WTC11 (cell line): ENCODE data around the gene PAK1. TPM values are rescaled to one million over a fixed set of nuclear protein-coding genes. Genes with fewer than 3 reads are reported as not detected.

Experiments used
- ATAC-seq: fragments of 200-7000 bp; cut with Tn5 transposase; 2 replicates; pipeline ENCODE4 v1.10.0; 2021; ENCODE audit warnings: mild to moderate bottlenecking, moderate library complexity
- CTCF ChIA-PET: fragments of 300-600 bp; sonication (Branson Sonifier 250); formaldehyde crosslinking; loops from one replicate; lab custom pipeline; 2021; ENCODE audit warnings: antibody characterized with exemption; lab: Charles Lee
- POLR2A ChIA-PET: fragments of 350-600 bp; sonication (Branson Sonifier 250); formaldehyde crosslinking; loops from one replicate; lab custom pipeline; 2021; ENCODE audit warnings: antibody characterized with exemption; lab: Charles Lee
- DNase-seq: peaks from one replicate; pipeline ENCODE4 v3.0.0; 2021; ENCODE audit warnings: low spot score
- H3K27ac Mint-ChIP-seq: 2 replicates; pipeline ENCODE4 v1.8.0; 2021; ENCODE audit warnings: mixed read lengths
- H3K27me3 Mint-ChIP-seq: 2 replicates; pipeline ENCODE4 v1.8.0; 2021; ENCODE audit warnings: low read depth, mild to moderate bottlenecking, moderate library complexity, mixed read lengths
- H3K36me3 Mint-ChIP-seq: 2 replicates; pipeline ENCODE4 v1.8.0; 2021; ENCODE audit warnings: mixed read lengths
- H3K4me1 Mint-ChIP-seq: 2 replicates; pipeline ENCODE4 v1.8.0; 2022; ENCODE audit warnings: mixed read lengths
- H3K4me3 Mint-ChIP-seq: 2 replicates; pipeline ENCODE4 v1.8.0; 2021; ENCODE audit warnings: mild to moderate bottlenecking, moderate library complexity, mixed read lengths
- H3K9me3 Mint-ChIP-seq: 2 replicates; pipeline ENCODE4 v1.8.0; 2021; ENCODE audit warnings: mixed read lengths
- CBFB ChIP-seq: sonication (generic); formaldehyde crosslinking; IDR thresholded peaks from 2 replicates; pipeline ENCODE4 v1.8.1; 2022; ENCODE audit warnings: mild to moderate bottlenecking, low read depth, missing genetic modification reagents
- FOXK1 ChIP-seq: sonication (generic); formaldehyde crosslinking; IDR thresholded peaks from 2 replicates; pipeline ENCODE4 v1.8.0; 2022; ENCODE audit warnings: mild to moderate bottlenecking, moderate library complexity, missing genetic modification reagents
- GRHL2 ChIP-seq: fragments of 250-450 bp; sonication (Bioruptor Pico); IDR thresholded peaks from 2 replicates; pipeline ENCODE4 v1.8.0; 2022; ENCODE audit warnings: mild to moderate bottlenecking, moderate library complexity; ENCODE audit not compliant: insufficient replicate concordance, severe bottlenecking
- GTF2I ChIP-seq: fragments of 250-450 bp; sonication (Bioruptor Pico); conservative IDR thresholded peaks from 2 replicates; pipeline ENCODE4 v1.4.0; 2021; ENCODE audit warnings: mild to moderate bottlenecking
- JAZF1 ChIP-seq: fragments of 250-450 bp; sonication (Bioruptor Pico); IDR thresholded peaks from 2 replicates; pipeline ENCODE4 v1.9.0; 2021; ENCODE audit warnings: moderate library complexity, mild to moderate bottlenecking, inconsistent platforms
- NFATC4 ChIP-seq: fragments of 250-450 bp; sonication (Bioruptor Pico); IDR thresholded peaks from 2 replicates; pipeline ENCODE4 v1.9.0; 2021; ENCODE audit warnings: mild to moderate bottlenecking
- NFYB ChIP-seq: sonication (generic); formaldehyde crosslinking; conservative IDR thresholded peaks from 2 replicates; pipeline ENCODE4 v1.8.0; 2022; ENCODE audit warnings: low read depth, missing genetic modification reagents
- SMAD3 ChIP-seq: sonication (generic); formaldehyde crosslinking; IDR thresholded peaks from 2 replicates; pipeline ENCODE4 v1.8.0; 2022; ENCODE audit warnings: missing genetic modification reagents, mild to moderate bottlenecking, borderline replicate concordance
- TCF7 ChIP-seq: sonication (generic); formaldehyde crosslinking; IDR thresholded peaks from 2 replicates; pipeline ENCODE4 v1.8.0; 2022; ENCODE audit warnings: mild to moderate bottlenecking, low read depth, missing genetic modification reagents, moderate library complexity
- ZNF671 ChIP-seq: fragments of 250-450 bp; sonication (Bioruptor Pico); IDR thresholded peaks from 2 replicates; pipeline ENCODE4 v1.8.0; 2021; ENCODE audit warnings: mild to moderate bottlenecking
- total RNA-seq: library from RNA; stranded (reverse); gene quantifications from 3 replicates; pipeline ENCODE4 v1.2.3, GENCODE V29; 2021
- TF ChIP-seq, protein P1 (sequence below): fragments of 250-450 bp; sonication (Bioruptor Pico); IDR thresholded peaks from 2 replicates; pipeline ENCODE4 v1.9.0; 2021; ENCODE audit warnings: mild to moderate bottlenecking
- TF ChIP-seq, protein P2 (sequence below): sonication (generic); formaldehyde crosslinking; IDR thresholded peaks from 2 replicates; pipeline ENCODE4 v1.8.0; 2022; ENCODE audit warnings: missing genetic modification reagents
- TF ChIP-seq, protein P3 (sequence below): fragments of 250-450 bp; sonication (Bioruptor Pico); conservative IDR thresholded peaks from 2 replicates; pipeline ENCODE4 v1.9.0; 2021; ENCODE audit warnings: mild to moderate bottlenecking
- TF ChIP-seq, protein P4 (sequence below): sonication (generic); formaldehyde crosslinking; IDR thresholded peaks from 2 replicates; pipeline ENCODE4 v1.8.1; 2023; ENCODE audit warnings: mild to moderate bottlenecking, moderate library complexity, missing genetic modification reagents
- TF ChIP-seq, protein P5 (sequence below): fragments of 250-450 bp; sonication (Bioruptor Pico); IDR thresholded peaks from 2 replicates; pipeline ENCODE4 v1.9.0; 2021; ENCODE audit warnings: mild to moderate bottlenecking, borderline replicate concordance

Gene PAK1
- total RNA-seq, 1 experiment from 2014 or later = 160 TPM

DNA sequence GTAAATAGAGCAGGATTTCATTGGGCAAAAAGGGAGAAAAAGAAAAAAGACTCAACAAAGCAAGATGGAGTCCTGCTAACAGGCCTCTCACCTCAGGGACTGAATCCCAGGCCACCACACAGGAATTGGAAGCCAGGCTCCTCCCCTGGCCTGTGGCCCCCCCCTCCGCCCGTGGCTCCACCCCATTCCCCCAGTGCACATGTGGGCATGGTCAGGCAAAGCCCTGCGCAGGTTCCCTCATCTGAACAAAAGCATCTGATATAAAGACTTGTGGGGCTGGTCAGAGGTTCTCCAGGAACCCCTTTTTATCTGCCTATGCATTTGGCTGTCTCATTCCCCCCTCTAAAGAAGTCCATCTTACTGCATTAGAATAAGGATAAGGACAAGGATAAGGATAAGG, 46.0 kb upstream of the PAK1 start:
- peaks cover 44% of the 10 kb centered on the region for H3K4me1 Mint-ChIP-seq
- POLR2A ChIA-PET = no interaction called here
- ATAC-seq (peak; percentile 82), DNase-seq (peak; percentile 19)
- TF ChIP-seq, protein P1, sequence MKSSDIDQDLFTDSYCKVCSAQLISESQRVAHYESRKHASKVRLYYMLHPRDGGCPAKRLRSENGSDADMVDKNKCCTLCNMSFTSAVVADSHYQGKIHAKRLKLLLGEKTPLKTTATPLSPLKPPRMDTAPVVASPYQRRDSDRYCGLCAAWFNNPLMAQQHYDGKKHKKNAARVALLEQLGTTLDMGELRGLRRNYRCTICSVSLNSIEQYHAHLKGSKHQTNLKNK (CRISPR knock-in tag) = no peak
- TF ChIP-seq, protein P2, sequence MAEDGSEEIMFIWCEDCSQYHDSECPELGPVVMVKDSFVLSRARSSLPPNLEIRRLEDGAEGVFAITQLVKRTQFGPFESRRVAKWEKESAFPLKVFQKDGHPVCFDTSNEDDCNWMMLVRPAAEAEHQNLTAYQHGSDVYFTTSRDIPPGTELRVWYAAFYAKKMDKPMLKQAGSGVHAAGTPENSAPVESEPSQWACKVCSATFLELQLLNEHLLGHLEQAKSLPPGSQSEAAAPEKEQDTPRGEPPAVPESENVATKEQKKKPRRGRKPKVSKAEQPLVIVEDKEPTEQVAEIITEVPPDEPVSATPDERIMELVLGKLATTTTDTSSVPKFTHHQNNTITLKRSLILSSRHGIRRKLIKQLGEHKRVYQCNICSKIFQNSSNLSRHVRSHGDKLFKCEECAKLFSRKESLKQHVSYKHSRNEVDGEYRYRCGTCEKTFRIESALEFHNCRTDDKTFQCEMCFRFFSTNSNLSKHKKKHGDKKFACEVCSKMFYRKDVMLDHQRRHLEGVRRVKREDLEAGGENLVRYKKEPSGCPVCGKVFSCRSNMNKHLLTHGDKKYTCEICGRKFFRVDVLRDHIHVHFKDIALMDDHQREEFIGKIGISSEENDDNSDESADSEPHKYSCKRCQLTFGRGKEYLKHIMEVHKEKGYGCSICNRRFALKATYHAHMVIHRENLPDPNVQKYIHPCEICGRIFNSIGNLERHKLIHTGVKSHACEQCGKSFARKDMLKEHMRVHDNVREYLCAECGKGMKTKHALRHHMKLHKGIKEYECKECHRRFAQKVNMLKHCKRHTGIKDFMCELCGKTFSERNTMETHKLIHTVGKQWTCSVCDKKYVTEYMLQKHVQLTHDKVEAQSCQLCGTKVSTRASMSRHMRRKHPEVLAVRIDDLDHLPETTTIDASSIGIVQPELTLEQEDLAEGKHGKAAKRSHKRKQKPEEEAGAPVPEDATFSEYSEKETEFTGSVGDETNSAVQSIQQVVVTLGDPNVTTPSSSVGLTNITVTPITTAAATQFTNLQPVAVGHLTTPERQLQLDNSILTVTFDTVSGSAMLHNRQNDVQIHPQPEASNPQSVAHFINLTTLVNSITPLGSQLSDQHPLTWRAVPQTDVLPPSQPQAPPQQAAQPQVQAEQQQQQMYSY = no peak
- TF ChIP-seq NFYB (CRISPR knock-in tag) = no peak
- TF ChIP-seq, protein P3, sequence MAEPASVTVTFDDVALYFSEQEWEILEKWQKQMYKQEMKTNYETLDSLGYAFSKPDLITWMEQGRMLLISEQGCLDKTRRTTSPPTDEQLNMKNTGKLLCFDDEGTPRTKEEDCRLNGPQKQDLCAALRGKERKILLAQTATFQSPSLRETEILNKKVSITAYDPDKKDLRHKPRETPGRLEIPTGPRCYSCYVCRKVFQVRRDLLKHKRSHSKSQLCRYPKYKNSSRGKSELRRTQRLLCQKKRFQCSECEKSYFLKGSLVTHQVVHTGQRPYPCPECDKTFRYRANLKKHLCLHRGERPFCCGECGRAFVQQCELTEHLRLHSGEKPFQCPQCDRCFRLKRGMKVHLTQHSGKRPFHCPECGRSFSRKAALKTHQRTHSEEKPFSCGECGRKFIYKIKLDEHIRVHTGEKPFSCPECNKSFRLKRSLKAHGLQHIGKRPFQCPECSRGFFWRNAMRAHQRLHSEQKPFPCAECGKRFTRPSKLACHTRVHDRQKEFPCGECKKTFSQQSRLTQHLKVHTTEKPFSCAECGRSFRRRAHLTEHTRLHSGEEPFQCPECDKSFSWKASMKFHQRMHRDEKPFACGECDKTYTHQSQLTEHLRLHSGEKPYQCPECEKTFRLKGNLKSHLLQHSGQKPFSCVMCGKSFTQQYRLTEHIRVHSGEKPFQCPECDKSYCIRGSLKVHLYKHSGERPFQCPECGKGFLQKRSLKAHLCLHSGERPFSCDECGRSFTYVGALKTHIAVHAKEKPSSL = no peak
- no peak overlapping the region for H3K27ac Mint-ChIP-seq
- H3K4me3 Mint-ChIP-seq = no peak overlapping the region
- CTCF ChIA-PET = no interaction called here
- no peaks in the 10 kb centered on the region for H3K27me3 Mint-ChIP-seq
- no peaks in the 10 kb centered on the region; the same call in 1 of the 2 replicates for H3K36me3 Mint-ChIP-seq
- peaks cover 8% of the 10 kb centered on the region for H3K9me3 Mint-ChIP-seq

DNA sequence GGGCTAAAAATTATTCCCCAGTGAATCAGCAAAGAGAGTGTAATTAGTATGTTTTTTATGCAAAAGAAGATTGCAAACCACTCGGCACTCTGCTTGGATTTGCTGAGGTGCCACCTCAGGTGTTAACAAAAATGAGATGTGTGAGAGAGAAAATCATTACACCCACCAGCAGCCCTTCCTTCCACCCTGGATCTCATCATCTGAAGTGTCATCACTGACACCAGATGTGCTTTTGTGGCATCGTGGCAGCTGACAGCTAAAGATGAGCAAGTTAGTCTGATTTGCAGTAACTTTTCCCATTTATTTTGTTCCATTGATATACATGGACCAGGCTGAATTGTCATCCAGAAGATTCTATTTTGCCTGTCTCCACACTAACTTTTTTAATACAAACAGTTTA, 44.6 kb upstream of the PAK1 start:
- Mint-ChIP-seq H3K9me3 (peaks cover 8% of the 10 kb centered on the region), H3K4me3 (no peak overlapping the region), H3K36me3 (no peaks in the 10 kb centered on the region; the same call in 1 of the 2 replicates), H3K27ac (no peak overlapping the region), H3K27me3 (no peaks in the 10 kb centered on the region), H3K4me1 (peaks cover 37% of the 10 kb centered on the region)
- DNase-seq (no peak), ATAC-seq (no peak)
- TF ChIP-seq ZNF671 (CRISPR knock-in tag) (no peak), CBFB (no peak), NFYB (CRISPR knock-in tag) (no peak), TCF7 (CRISPR knock-in tag) (no peak), FOXK1 (CRISPR knock-in tag) (no peak), GTF2I (CRISPR knock-in tag) (no peak), NFATC4 (CRISPR knock-in tag) (no peak), JAZF1 (CRISPR knock-in tag) (no peak), GRHL2 (CRISPR knock-in tag) (no peak), SMAD3 (CRISPR knock-in tag) (no peak)
- TF ChIP-seq, protein P4, sequence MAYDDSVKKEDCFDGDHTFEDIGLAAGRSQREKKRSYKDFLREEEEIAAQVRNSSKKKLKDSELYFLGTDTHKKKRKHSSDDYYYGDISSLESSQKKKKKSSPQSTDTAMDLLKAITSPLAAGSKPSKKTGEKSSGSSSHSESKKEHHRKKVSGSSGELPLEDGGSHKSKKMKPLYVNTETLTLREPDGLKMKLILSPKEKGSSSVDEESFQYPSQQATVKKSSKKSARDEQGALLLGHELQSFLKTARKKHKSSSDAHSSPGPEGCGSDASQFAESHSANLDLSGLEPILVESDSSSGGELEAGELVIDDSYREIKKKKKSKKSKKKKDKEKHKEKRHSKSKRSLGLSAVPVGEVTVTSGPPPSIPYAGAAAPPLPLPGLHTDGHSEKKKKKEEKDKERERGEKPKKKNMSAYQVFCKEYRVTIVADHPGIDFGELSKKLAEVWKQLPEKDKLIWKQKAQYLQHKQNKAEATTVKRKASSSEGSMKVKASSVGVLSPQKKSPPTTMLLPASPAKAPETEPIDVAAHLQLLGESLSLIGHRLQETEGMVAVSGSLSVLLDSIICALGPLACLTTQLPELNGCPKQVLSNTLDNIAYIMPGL (CRISPR knock-in tag) = no peak
- TF ChIP-seq, protein P5, sequence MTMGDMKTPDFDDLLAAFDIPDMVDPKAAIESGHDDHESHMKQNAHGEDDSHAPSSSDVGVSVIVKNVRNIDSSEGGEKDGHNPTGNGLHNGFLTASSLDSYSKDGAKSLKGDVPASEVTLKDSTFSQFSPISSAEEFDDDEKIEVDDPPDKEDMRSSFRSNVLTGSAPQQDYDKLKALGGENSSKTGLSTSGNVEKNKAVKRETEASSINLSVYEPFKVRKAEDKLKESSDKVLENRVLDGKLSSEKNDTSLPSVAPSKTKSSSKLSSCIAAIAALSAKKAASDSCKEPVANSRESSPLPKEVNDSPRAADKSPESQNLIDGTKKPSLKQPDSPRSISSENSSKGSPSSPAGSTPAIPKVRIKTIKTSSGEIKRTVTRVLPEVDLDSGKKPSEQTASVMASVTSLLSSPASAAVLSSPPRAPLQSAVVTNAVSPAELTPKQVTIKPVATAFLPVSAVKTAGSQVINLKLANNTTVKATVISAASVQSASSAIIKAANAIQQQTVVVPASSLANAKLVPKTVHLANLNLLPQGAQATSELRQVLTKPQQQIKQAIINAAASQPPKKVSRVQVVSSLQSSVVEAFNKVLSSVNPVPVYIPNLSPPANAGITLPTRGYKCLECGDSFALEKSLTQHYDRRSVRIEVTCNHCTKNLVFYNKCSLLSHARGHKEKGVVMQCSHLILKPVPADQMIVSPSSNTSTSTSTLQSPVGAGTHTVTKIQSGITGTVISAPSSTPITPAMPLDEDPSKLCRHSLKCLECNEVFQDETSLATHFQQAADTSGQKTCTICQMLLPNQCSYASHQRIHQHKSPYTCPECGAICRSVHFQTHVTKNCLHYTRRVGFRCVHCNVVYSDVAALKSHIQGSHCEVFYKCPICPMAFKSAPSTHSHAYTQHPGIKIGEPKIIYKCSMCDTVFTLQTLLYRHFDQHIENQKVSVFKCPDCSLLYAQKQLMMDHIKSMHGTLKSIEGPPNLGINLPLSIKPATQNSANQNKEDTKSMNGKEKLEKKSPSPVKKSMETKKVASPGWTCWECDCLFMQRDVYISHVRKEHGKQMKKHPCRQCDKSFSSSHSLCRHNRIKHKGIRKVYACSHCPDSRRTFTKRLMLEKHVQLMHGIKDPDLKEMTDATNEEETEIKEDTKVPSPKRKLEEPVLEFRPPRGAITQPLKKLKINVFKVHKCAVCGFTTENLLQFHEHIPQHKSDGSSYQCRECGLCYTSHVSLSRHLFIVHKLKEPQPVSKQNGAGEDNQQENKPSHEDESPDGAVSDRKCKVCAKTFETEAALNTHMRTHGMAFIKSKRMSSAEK (CRISPR knock-in tag) = no peak
- ChIA-PET POLR2A (no interaction called here), CTCF (no interaction called here)
